OCI-LY7 (cell line): ENCODE results near the gene TLR6.

Experiments used
- CTCF ChIP-seq: fragments of 200-600 bp; sonication (generic); conservative IDR thresholded peaks from 2 replicates; pipeline ENCODE4 v1.5.1; 2014; ENCODE audit warnings: mild to moderate bottlenecking, antibody characterized with exemption, low read length, moderate library complexity, mixed read lengths
- EZH2phosphoT487 ChIP-seq: fragments of 200-600 bp; sonication (generic); IDR thresholded peaks from 2 replicates; pipeline ENCODE4 v1.6.1; 2018; ENCODE audit warnings: low read depth, borderline replicate concordance, mild to moderate bottlenecking, mixed run types, antibody characterized with exemption, low read length, moderate library complexity, mixed read lengths

- TF ChIP-seq CTCF (no peak), EZH2phosphoT487 (no peak)
Measured at GRCh38 chr4:38779790-38780189, 76.8 kb downstream of the TLR6 start.
